GM12892 (cell line): ENCODE measurements around the gene BZW1.

Source experiments
- POLR2A ChIP-seq: IDR thresholded peaks from 2 replicates; pipeline ENCODE4 v1.6.1; 2011; ENCODE audit warnings: low read depth, low read length, control low read depth
- TAF1 ChIP-seq: IDR thresholded peaks from 2 replicates; pipeline ENCODE4 v1.6.1; 2011; ENCODE audit warnings: low read depth, mild to moderate bottlenecking, control low read depth, low read length, borderline replicate concordance

DNA sequence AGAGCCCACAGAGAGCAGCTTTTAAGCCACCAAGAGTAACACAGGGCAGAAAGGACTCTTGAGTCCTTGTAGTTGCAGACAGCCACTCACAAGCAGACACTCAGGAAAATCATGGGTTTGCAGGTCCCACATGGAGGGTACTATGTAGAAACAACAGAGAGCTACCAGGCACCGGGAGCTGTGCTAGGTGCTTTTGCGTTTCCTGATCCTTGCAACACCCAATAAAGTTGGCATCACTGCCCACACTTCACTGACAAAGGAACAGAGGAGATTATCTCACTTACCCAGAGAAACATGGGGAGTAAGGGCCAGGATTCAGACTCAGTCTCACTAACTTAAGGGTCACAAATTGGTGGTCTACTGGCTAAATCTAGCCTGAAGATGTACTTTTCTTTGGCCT, 32.5 kb upstream of the BZW1 start:
- TF ChIP-seq POLR2A (no peak), TAF1 (no peak)
